HG02588 (cell line): ENCODE measurements around the gene MAN1B1.
"Not testable (repeated sequence)": the region's sequence is repeated elsewhere in the genome, so short reads cannot be mapped to it uniquely, and the experiment has no call there.

Source experiments
- ATAC-seq: cut with Tn5 transposase; IDR thresholded peaks from one replicate; pipeline ENCODE4 v1.9.1; 2021; ENCODE audit warnings: mild to moderate bottlenecking, moderate library complexity; ENCODE audit not compliant: unreplicated experiment

MAN1B1 gene

GRCh38 chr9:137052293-137052692 lies 34.5 kb upstream of the MAN1B1 start:
- ATAC-seq: no peak

- no peak for ATAC-seq
Measured at GRCh38 chr9:137052998-137053943, 33.5 kb upstream of the MAN1B1 start.

- ATAC-seq: no peak
Measured at GRCh38 chr9:137053944-137054931, 32.5 kb upstream of the MAN1B1 start, which contains the start of gene ENTPD2. ENTPD2 (minus strand) TSS chr9:137054061; CDS start chr9:137053997, 64 bp downstream.

GRCh38 chr9:137054932-137055384 lies 31.8 kb upstream of the MAN1B1 start:
- ATAC-seq: no peak

- no peak for ATAC-seq
Measured at GRCh38 chr9:137055385-137056364, 31.1 kb upstream of the MAN1B1 start.

- no peak for ATAC-seq
Measured at GRCh38 chr9:137056739-137057415, 29.9 kb upstream of the MAN1B1 start.

- ATAC-seq: no peak
Measured at GRCh38 chr9:137057545-137057944, 29.2 kb upstream of the MAN1B1 start.

- ATAC-seq: no peak
Measured at GRCh38 chr9:137058521-137059234, 28.1 kb upstream of the MAN1B1 start.

GRCh38 chr9:137062384-137062783 lies 24.4 kb upstream of the MAN1B1 start:
- no peak for ATAC-seq

GRCh38 chr9:137062798-137063197 lies 24.0 kb upstream of the MAN1B1 start:
- ATAC-seq: not testable (repeated sequence)

- no peak for ATAC-seq
Measured at GRCh38 chr9:137063311-137064026, 23.3 kb upstream of the MAN1B1 start.

- ATAC-seq: no peak
Measured at GRCh38 chr9:137064027-137064879, 22.5 kb upstream of the MAN1B1 start.

- no peak for ATAC-seq
Measured at GRCh38 chr9:137064880-137065164, 22.0 kb upstream of the MAN1B1 start.

- no peak for ATAC-seq
Measured at GRCh38 chr9:137065336-137065967, 21.3 kb upstream of the MAN1B1 start.

- ATAC-seq: no peak
Measured at GRCh38 chr9:137066096-137066861, 20.5 kb upstream of the MAN1B1 start.

GRCh38 chr9:137067860-137068538 lies 18.8 kb upstream of the MAN1B1 start:
- no peak for ATAC-seq
